DMS 273 (cell line): Measurements from ENCODE around the gene EHD3.

Experiments used
- DNase-seq: peaks from one replicate; lab custom pipeline; 2025; ENCODE audit not compliant: unreplicated experiment; lab: John Stamatoyannopoulos, UW

Gene EHD3

GRCh38 chr2:31212659-31213600 lies 21.0 kb upstream of the EHD3 start:
- DNase-seq, result no peak

DNA sequence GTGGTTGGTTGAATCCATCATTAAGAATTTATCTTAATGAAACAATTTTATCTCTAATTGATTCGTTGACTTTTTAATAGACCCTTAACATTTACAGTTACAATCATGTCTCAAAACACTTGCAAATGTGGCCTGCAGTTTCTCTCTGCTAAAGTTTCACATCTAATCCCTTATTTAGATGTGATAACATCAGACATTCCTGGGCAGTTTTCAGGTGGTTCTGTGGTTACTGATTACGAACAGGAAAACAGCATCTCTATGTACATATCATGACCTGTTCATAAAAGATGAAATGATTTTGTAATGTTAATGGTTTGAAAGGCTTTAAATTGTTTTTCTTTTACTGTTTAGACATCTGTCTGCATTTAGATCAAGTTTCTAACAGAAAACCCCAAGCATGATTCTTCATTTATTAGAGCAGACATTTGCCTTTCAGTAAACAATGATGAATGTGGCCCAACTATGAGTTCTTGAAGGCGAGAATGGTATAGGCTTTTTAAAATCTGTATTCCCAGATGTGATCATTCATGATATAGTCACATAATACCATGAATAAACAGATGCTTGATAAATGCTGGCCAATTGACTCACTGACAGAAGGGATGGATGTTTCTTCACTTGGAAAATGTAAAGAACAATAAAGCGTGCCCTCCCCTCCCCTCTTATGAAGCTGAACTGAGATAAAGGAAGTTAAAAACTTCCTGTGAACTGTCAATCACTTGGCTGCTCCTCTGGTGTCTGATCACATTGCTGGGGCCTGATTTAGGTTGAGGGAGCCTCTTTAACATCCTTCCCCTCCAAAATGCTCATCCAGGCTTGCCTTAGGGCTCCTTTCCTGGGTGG lies 20.1 kb upstream of the EHD3 start:
- no peak for DNase-seq

DNA sequence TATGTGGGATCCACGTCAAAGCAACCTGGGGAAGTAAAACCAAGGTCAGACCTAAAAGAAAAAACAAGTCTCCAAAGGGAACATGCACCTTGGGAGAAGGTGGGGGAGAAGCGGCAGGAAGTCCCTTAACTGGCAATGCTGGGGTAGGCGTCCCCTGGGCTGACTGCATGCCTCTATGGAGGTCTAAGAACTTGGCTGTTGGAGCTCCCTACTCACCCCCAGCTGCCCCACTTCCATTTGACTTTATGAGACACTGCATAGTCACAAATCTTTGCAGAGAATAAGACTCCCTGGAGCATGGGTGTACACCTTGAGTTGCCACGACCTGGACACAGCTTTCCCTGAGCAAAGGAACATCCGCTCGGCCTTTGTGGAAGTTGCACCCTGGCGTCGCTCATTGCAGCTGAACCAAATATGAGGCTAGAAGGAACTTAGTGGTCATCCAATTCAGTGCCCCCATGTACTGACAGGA lies 19.5 kb upstream of the EHD3 start:
- DNase-seq, result no peak

- no peak for DNase-seq
Observed at GRCh38 chr2:31216734-31217133, 17.2 kb upstream of the EHD3 start.

DNA sequence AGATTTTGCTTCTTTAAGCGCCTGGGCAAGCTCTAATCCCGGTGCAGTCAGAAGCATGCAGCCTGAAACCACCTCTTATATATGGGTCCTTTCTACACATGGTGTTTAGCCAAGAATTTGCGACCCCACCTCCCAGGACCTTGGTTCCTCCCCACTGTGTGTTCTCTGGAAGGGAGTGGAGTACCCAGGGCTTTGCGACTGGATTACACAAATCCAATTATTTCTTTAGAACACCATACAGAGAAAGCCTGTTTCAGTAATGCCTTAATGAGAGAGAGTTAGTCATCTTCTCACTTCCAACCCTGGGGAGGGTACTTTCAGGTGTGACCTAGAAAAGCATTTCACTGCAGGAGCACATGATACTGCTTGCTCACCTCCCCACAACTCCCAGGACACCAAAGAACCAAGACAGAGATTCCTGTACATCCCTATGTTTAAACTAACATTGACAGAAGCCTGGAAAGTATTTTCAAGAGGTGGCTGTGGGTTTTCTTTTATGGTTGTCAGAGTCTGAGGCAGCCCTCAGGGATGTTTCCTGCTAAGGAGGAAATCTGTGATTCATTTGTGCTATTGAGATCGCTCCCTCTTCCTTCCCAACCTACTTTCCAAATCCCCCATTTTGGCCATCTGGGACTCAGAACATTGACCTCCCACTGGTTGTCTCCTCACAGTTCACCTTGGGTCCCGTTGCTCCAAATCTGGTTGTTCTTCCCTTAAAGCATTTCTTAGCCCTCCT lies 16.3 kb upstream of the EHD3 start, which contains the start of gene CAPN14:
TSS of gene CAPN14 (minus strand) at position 51 of the 736 bp plus-strand sequence. CDS start 12,068 bp downstream, outside the sequence.
- DNase-seq, result no peak

GRCh38 chr2:31219131-31219969 lies 14.6 kb upstream of the EHD3 start:
- DNase-seq, result no peak

DNA sequence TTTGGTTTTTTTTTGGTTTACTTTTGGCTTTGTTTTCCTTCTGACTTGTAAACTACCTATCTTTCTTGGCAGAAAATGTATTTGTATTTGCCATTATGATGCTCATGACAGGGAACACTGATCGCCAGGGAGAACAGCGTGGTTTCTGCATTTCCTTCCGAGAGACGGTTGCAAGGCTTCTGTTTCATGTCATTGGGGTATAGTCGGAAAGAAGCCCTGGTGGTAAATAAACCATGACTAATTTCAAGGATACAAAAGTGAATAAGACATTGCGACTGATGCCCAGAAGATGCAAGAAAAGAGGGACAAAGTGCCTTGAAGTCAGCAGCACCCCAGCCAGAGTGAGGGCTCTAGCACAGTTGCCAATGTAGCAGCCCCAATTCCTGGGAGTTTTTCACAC lies 12.4 kb upstream of the EHD3 start:
- no peak for DNase-seq

DNA sequence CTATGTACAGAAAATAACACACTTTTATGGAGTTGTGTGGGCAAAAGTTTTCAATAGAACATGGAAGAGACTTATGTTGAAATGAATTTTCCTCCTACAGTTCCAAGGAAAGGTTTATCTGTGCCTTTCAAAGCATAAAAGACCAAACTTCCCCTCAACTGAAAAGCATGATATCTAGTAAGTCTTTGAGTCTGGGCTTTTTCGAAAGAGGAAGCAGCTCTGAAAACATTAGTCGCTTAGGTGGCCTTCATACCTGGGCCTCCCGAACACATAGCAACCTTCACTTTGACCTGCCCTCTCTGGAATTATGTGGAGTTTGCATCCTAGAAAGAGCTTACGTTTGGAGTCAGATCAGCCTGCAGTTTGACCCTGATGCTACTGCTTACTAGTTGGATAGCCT lies 11.9 kb upstream of the EHD3 start:
- no peak for DNase-seq

DNA sequence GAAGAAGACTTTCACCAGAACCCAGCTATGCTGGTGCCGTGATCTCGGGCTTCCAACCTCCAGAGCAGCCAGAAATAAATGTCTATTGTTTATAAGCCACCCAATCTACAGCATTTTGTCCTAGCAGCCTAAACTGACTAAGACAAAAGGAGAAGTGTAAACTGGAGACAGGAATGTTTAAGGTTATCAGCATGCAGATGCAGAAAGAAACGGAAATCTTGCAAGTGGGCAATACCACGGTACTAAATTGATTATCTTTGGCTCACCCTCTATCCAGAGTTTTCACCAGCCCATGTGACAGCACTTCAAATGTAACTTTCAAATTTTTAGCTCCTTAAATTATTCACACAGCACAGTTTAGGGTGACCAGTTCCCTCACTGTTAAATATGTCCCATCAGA lies 10.9 kb upstream of the EHD3 start:
- DNase-seq, result no peak

DNA sequence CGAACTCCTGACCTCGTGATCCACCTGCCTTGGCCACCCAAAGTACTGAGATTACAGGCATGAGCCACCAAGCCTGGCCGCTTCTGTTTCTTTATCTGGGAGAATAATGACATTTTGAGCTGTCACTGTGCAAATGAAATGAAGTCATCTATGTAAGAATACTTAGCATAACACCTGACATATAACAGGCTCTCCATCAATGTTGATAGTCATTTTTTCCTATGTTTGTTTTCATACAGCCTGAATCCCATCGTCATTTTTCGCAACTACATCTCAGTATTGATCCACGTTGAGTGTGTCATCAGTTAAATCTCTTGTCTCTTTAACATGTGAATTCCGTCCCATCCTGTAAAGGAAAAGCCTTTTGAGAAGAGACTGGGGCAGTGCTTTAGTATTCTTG lies 10.2 kb upstream of the EHD3 start:
- DNase-seq, result no peak

DNA sequence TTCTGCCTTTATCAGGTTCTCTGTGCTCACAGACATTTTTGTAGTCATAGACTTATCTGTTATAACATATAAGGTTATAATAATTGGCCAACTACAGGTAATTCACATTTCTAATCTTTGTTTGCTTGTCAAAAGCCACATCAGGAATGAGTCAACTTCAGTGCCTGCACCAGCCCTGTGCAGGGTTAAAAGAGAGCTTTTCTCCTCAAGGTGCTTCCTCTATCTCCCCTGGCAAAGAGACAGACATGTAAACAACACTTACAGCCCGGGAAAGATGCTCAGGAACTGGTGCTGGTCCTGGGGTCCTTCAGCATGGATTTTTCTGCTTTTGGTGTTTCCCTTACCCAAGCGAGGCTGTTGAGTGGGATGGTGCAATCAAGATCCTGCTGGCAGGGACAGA lies 7.7 kb upstream of the EHD3 start:
- no peak for DNase-seq

GRCh38 chr2:31227110-31227509 lies 6.8 kb upstream of the EHD3 start:
- DNase-seq, result no peak

DNA sequence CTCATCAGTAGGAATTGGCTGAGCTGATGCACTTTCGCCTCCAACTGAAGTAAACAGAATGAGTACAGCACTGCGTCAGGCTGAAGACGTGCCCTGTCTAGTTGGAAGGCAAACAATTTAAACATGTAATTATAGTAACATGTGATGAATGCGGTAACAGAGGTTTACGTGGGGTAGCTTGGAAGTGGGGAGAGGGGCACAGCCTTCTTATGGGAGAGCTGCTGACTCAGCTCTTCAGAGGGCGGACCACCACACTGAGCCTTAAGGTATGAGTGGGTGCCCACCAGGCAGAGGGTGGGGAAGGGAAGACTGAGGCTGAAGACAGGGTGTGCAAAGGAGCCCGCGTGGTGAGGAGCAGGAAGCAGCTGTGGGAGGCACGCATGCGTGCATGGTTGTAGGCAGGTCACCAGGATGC lies 6.2 kb upstream of the EHD3 start:
- no peak for DNase-seq

DNA sequence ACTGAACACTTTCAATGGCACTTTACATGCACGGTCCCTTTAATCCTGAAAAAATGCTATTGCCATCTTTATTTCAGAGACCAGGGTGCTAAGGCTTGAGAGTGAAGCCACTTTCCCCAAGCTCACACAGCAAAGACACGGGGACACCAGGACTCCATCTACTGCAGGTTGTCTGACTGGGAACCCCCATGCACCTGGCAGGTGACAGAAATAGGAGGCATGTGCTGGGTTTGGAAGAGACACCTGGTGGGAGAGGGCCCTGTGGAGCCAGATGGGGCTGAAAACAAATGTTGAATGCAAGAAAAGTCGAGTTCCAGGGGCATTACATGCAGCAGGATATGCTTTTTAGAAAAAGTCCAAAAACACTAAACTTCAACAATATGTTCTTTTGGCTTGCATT lies 5.2 kb upstream of the EHD3 start:
- no peak for DNase-seq

DNA sequence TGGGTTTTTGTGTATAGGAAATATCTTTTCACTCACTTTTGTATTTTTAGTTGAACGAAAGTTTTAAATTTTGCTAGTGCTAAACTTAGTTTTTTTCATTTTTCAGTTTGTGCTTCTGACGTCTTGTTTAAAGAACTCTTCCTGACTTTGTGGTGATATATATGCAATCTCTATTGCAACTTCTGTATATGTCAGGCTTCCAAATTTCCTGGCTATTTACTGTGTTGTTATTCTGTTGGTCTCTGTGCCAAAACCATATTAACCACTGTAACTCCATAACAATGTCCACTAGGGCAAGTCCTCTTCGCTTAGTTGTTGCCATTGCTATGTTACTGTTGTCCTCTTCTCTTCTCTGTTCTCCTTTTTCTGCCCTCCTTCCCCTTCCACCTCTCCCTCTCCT lies 3.2 kb upstream of the EHD3 start:
- no peak for DNase-seq

DNA sequence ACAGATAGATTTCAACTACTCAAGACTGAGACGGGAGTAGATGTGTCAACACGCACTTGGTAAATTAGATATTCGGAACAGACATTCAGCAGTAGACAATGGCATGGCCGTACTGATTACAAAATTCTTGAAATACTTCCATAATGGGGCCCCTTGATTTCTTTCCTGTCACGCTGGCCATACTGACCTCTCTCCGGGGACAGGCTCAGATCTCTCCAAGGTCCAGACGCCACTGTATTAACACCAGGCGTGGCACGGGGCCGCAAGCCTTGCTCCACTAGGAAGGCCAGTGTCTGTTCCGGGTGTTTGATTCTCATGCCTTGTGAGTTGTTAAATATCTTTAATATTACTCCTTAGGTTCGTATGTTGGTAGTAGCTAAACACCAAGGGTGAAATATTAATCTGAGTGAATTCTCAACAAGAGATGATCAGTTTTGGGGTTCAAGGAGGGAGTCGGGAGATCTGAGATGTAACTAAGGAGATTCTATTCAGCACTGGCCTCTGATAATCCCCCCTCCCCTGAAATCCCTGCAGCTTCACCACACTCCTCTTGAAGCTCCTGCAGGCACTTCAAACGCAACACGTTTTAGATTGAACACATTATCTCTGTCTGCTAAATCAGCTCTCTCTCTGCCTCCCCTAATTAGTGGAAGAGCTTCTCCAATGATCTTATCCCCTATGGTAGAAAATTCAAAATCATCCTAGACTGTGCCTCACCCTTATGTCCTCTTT lies 2.2 kb upstream of the EHD3 start:
- DNase-seq, result no peak

- DNase-seq, result no peak
Observed at GRCh38 chr2:31232586-31232985, 1.4 kb upstream of the EHD3 start.

GRCh38 chr2:31233231-31233630 lies 721 bp upstream of the EHD3 start:
- no peak for DNase-seq

GRCh38 chr2:31234683-31235503 lies 941 bp downstream of the EHD3 start:
- DNase-seq, result no peak
